CD4-positive, alpha-beta T cell (primary cell): ENCODE data around the gene NPPA. TPM values are rescaled to one million over a fixed set of nuclear protein-coding genes. Genes with fewer than 3 reads are reported as not detected.

Experiments used
- ATAC-seq: fragments of 200-7000 bp; cut with Tn5 transposase; one replicate; pipeline ENCODE4 v1.10.0; 2022; ENCODE audit warnings: mild to moderate bottlenecking; ENCODE audit not compliant: poor library complexity
- CTCF ChIA-PET: fragments of 350-600 bp; sonication (Branson Sonifier 250); formaldehyde crosslinking; loops from one replicate; lab custom pipeline; 2021; ENCODE audit warnings: antibody characterized with exemption, inconsistent platforms; lab: Charles Lee
- POLR2A ChIA-PET: fragments of 350-600 bp; sonication (Branson Sonifier 250); formaldehyde crosslinking; loops from one replicate; lab custom pipeline; 2021; ENCODE audit warnings: antibody characterized with exemption, inconsistent platforms; lab: Charles Lee
- DNase-seq, 14 experiments: peaks; one replicate each; pipeline ENCODE4 v3.0.0-alpha.2; 2013 to 2020; ENCODE audit warnings: mixed read lengths in 2 of 14
- H3K27ac ChIP-seq, 2 donors: one replicate each; pipeline versions ENCODE4 v1.5.1 to v1.7.0; 2013; ENCODE audit warnings: low read length in 2 of 2, low read depth in 1 of 2, mild to moderate bottlenecking in 1 of 2
- H3K27me3 ChIP-seq, 2 experiments: 1 replicate in 1 of 2; 2 replicates in 1 of 2; pipeline versions ENCODE4 v1.6.1 to v1.7.0; 2013; ENCODE audit warnings: low read length in 2 of 2, control low read depth in 1 of 2, mild to moderate bottlenecking in 1 of 2, moderate library complexity in 1 of 2; ENCODE audit not compliant: insufficient read depth in 2 of 2, control insufficient read depth in 1 of 2
- H3K36me3 ChIP-seq: one replicate; pipeline ENCODE4 v1.6.1; 2013; ENCODE audit warnings: low read length, control low read depth; ENCODE audit not compliant: insufficient read depth
- H3K4me1 ChIP-seq: one replicate; pipeline ENCODE4 v1.6.1; 2013; ENCODE audit warnings: low read length, control low read depth; ENCODE audit not compliant: insufficient read depth
- H3K4me3 ChIP-seq: one replicate; pipeline ENCODE4 v1.5.1; 2013; ENCODE audit warnings: mild to moderate bottlenecking, low read length, moderate library complexity
- H3K9me3 ChIP-seq, 2 experiments: 1 replicate in 1 of 2; 2 replicates in 1 of 2; pipeline versions ENCODE4 v1.6.1 to v1.7.0; 2013; ENCODE audit warnings: low read length in 2 of 2, mild to moderate bottlenecking in 2 of 2, control low read depth in 1 of 2, moderate library complexity in 1 of 2; ENCODE audit not compliant: control insufficient read depth in 1 of 2, insufficient read depth in 1 of 2
- H3K27ac Mint-ChIP-seq: one replicate; pipeline ENCODE4 v1.8.0; 2020; ENCODE audit warnings: mixed read lengths
- H3K27me3 Mint-ChIP-seq: one replicate; pipeline ENCODE4 v1.8.0; 2021; ENCODE audit warnings: mixed read lengths
- H3K36me3 Mint-ChIP-seq: one replicate; pipeline ENCODE4 v1.8.0; 2021; ENCODE audit warnings: low read depth, mixed read lengths
- H3K4me1 Mint-ChIP-seq: one replicate; pipeline ENCODE4 v1.8.0; 2021; ENCODE audit warnings: low read depth, mixed read lengths
- H3K4me3 Mint-ChIP-seq: one replicate; pipeline ENCODE4 v1.8.0; 2020; ENCODE audit warnings: mild to moderate bottlenecking, mixed read lengths
- H3K9me3 Mint-ChIP-seq: one replicate; pipeline ENCODE4 v1.8.0; 2020; ENCODE audit warnings: mixed read lengths
- CTCF ChIP-seq: fragments of 200-600 bp; IDR thresholded peaks from one replicate; pipeline ENCODE4 v1.8.0; 2022; ENCODE audit warnings: antibody characterized with exemption, mild to moderate bottlenecking
- intact Hi-C, 2 experiments: fragments of 100-400 bp; cut with DNase I in 1 of 2; cut with micrococcal nuclease in 1 of 2; formaldehyde crosslinking; loops; one replicate each; pipeline versions ENCODE4 v1.15.1 to v1.9.0; 2023 to 2025; cut with DNase I, micrococcal nuclease
- total RNA-seq, 174 experiments: library from RNA in 2 of 174; stranded (reverse) in 2 of 174; gene quantifications; one replicate each; pipeline ENCODE4 v1.2.3 and lab custom pipeline; 2021 to 2026

Gene NPPA
- total RNA-seq, 2 experiments from 2014 or later: not detected

- intact Hi-C loops: no loop called here
- peaks cover 30% of the 10 kb centered on the region for H3K27me3 Mint-ChIP-seq
- no peaks in the 10 kb centered on the region for H3K27me3 ChIP-seq
- no peak overlapping the region for H3K4me3 Mint-ChIP-seq
- H3K36me3 Mint-ChIP-seq: no peaks in the 10 kb centered on the region
- no peak overlapping the region for H3K27ac ChIP-seq
- no peak overlapping the region for H3K4me3 ChIP-seq
- DNase-seq (no peak), ATAC-seq (no peak)
- H3K4me1 Mint-ChIP-seq: no peaks in the 10 kb centered on the region
- ChIA-PET CTCF (no interaction called here), POLR2A (no interaction called here)
- no peaks in the 10 kb centered on the region for H3K36me3 ChIP-seq
- H3K9me3 ChIP-seq: no peaks in the 10 kb centered on the region
- TF ChIP-seq CTCF: no peak
- H3K27ac Mint-ChIP-seq: no peak overlapping the region
- H3K9me3 Mint-ChIP-seq: no peaks in the 10 kb centered on the region
- no peaks in the 10 kb centered on the region for H3K4me1 ChIP-seq
Observed at GRCh38 chr1:11868331-11868980, 20.9 kb upstream of the NPPA start.

DNA sequence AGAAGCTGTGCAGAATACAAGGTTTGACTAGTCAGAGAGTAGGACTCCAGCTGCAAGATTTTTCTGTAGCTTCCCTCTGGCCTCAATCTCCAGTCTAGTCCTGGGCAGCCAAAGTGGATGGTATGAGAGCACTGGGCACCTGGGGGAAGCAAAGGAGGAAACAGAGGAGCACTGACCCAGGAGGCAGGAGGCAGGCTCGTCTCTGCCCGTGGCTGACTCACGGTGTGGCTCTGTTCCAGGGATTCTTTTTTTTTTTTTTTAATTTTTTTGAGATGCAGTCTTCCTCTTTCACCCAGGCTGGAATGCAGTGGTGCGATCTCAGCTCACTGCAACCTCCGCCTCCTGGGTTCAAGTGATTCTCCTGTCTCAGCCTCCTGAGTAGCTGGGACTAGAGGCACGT, 15.3 kb upstream of the NPPA start:
- POLR2A ChIA-PET: no interaction called here
- H3K4me3 Mint-ChIP-seq: no peak overlapping the region

DNA sequence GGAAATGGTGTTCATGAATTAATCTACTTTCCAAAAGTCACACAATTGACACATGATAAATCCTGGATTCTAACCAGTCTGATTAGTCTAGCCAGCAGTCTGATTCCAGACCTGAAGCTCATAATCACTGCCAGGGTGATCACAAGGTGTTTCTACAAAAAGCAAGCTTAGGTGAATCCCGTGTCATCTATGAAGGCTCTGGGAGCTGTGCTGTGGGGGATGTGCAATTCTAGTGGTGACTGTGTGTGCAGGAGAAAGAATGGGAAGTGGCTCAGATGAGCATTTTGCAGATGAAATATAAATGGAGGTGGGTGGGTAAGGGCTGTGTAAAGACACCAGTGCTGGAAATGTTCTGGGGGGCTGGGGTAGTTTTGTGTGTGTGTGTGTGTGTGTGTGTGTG, 13.0 kb upstream of the NPPA start:
- Mint-ChIP-seq H3K27ac (no peak overlapping the region), H3K4me1 (no peaks in the 10 kb centered on the region), H3K9me3 (no peaks in the 10 kb centered on the region), H3K36me3 (no peaks in the 10 kb centered on the region), H3K4me3 (no peak overlapping the region), H3K27me3 (peaks cover 78% of the 10 kb centered on the region)
- DNase-seq (no peak), ATAC-seq (no peak)
- ChIA-PET POLR2A (no interaction called here), CTCF (interaction anchor here (1.4 kb wide), 1 partner anchor 11 kb away, joined by 3 read pairs; no protein-coding TSS in a partner anchor)
- intact Hi-C loops: no loop called here
- Histone ChIP-seq H3K9me3 (peaks cover 0 to 15% of the 10 kb centered on the region in 2 experiments), H3K36me3 (no peaks in the 10 kb centered on the region), H3K4me1 (peaks cover 4% of the 10 kb centered on the region), H3K27ac (no peak overlapping the region), H3K4me3 (no peak overlapping the region), H3K27me3 (peaks cover 50 to 64% of the 10 kb centered on the region in 2 experiments)
- TF ChIP-seq CTCF: no peak

More for the DNA sequence above, 15.3 kb upstream of the NPPA start:
- no peaks in the 10 kb centered on the region for H3K36me3 Mint-ChIP-seq
- Histone ChIP-seq H3K27ac (no peak overlapping the region), H3K4me1 (peaks cover 4% of the 10 kb centered on the region), H3K36me3 (no peaks in the 10 kb centered on the region), H3K9me3 (peaks cover 0 to 15% of the 10 kb centered on the region in 2 experiments), H3K27me3 (peaks cover 36 to 43% of the 10 kb centered on the region in 2 experiments), H3K4me3 (no peak overlapping the region)
- no peak for ATAC-seq
- peaks cover 62% of the 10 kb centered on the region for H3K27me3 Mint-ChIP-seq
- no peaks in the 10 kb centered on the region for H3K4me1 Mint-ChIP-seq
- intact Hi-C loops: no loop called here
- no peak for DNase-seq
- TF ChIP-seq CTCF: no peak
- H3K27ac Mint-ChIP-seq: no peak overlapping the region
- H3K9me3 Mint-ChIP-seq: no peaks in the 10 kb centered on the region
- CTCF ChIA-PET: no interaction called here
